RPMI7951 (cell line): Measurements from ENCODE around the gene DDX31. TPM values are rescaled to one million over a fixed set of nuclear protein-coding genes. Genes with fewer than 3 reads are reported as not detected.
A peak's percentile ranks its signal among the peaks of the same experiment; 100 is the strongest.

Experiments
- DNase-seq: peaks from one replicate; pipeline ENCODE4 v3.0.0-alpha.2; 2012; ENCODE audit warnings: low read depth
- total RNA-seq: library from RNA; depleted of rRNA; stranded (reverse); fragments of >200 nt; shearing (Covaris generic); gene quantifications from 2 replicates; pipeline ENCODE4 v1.2.3, GENCODE V29; 2014

Gene DDX31
- total RNA-seq, 1 experiment from 2014 or later = 9.6 TPM

GRCh38 chr9:132673355-132673754, 3.6 kb upstream of the DDX31 start:
- DNase-seq = peak; percentile 53

DNA sequence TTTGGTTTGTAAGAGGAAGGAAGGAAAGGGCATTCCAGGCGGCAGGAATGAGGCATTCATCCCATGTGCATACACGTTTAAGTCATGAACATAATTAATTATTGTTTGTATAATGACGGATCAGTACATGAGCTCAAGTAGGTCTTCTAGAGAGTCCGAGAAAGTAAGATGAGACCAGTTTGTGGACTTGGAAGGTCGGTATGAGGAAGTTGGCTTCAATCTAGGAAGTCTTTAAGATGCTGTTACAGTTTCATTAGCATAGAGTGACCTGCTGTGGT, 2.6 kb upstream of the DDX31 start:
- no peak for DNase-seq

DNA sequence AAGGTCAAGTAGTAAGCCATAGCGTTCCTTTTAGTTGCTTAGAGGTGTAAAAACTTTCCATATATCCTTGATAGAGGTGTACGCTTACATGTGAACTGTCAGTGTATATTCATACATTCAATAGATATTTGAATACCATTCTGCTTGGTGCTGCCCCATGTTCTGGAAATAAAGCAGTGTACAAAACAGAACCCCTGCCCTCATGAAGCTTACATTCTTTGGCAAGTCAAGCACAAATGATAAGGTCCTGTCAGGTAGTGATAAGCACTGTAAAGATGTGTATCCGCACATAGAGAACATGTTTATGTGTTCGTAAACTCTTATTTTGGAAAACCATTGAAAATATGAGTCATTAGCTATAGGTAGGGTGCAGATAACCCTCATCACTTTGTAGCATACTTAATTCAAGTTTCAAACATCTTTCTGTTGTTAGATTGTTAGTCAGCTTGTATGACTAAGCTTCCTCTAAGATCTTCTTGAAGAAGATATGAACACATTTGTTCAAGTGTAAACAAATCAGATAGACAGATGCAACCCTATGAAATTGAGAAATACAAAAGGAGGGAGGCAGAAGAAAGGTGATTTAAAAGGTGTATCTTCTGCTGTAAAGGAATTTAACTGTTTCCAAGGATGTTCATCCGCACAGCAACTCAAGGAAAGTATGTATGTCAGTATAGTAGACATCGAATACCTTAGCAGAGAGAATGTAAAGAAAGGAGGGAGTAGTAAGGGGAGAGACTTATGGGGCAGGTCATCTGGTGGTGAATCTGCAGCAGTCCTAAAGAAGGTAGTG, 2.0 kb upstream of the DDX31 start:
- DNase-seq = no peak

DNA sequence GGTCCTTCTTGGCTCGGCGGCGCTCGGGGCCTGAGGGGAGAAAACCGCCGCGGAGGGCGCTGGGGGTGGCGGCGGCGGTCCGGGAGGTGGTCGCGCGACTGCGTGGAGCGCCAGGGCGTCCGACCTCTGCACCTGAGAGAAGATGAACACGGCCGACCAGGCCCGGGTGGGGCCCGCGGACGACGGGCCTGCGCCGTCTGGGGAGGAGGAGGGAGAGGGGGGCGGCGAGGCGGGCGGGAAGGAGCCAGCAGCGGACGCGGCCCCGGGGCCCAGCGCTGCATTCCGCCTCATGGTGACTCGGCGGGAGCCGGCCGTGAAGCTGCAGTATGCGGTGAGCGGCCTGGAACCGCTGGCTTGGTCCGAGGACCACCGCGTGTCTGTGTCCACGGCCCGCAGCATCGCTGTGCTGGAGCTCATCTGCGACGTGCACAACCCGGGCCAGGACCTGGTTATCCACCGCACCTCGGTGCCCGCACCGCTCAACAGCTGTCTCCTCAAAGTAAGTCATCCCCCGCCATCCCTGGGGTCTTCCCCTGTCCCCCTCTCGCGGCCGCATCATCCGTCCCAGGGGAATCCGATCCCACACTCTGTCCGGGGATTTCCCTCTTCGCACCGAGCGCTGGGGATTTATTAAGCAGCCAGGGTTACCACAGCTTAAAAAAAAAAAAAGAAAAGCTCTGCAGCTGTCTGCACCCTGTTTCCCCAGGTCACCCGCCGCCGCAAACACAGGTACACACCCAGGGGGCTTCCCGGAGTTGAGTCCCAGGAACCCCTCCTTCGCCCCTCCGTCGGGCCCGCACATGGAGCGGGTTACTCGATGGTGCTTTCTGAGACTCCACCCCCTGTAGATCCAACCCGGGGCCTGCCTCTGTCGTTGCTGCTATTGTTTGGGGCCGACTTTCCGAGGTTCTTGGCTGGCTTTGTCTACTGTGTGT, 941 bp upstream of the DDX31 start, which contains the start of gene GTF3C4:
GTF3C4 (plus strand) TSS at position 8 of the 935 bp plus-strand sequence; CDS start at position 143, 135 bp downstream.
- DNase-seq = peak; percentile 31

- peak; percentile 71 for DNase-seq
Measured at GRCh38 chr9:132669319-132669697, 475 bp downstream of the DDX31 start.

GRCh38 chr9:132663851-132664250, 5.9 kb downstream of the DDX31 start:
- no peak for DNase-seq

DNA sequence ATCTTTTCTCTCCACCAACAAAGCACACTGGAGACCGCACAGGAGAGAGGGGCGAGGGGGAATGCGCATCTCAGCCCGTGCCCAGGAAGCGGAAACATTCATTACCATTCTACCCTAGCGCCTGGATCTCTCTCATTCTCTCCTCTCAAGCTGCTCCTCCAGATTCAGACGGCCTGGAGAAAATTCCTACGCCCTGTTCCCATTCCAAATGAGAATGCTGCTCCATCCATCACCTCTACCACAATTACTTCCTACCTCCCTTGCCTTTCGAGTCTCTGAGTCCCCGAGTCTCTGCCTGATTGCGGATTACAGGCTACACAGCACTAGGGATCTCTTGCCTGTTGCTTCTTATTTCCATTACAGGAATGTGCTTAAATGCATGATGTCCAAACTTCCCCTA, 6.7 kb downstream of the DDX31 start:
- DNase-seq = no peak

- DNase-seq = no peak
Measured at GRCh38 chr9:132662152-132662945, 7.4 kb downstream of the DDX31 start.

DNA sequence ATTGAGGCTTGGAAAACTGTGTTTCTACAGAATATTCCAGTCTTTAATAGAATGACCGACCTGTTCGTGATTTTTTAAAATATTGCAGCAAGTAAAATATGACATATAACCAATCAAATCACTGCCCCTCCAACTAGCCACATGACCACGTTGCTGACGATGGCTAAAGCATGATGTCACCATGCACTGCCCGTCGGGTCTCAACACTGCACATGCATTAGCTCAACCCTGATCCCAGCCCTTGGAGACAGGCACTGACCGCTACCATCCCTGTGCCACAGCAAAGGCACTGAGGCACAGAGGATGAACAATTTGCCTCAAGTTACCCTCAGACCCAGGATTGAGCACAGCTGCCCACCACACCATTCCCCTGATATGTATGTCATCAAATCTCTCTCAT, 13.5 kb downstream of the DDX31 start:
- no peak for DNase-seq

- peak; percentile 86 for DNase-seq
Measured at GRCh38 chr9:132651259-132651658, 18.5 kb downstream of the DDX31 start.

DNA sequence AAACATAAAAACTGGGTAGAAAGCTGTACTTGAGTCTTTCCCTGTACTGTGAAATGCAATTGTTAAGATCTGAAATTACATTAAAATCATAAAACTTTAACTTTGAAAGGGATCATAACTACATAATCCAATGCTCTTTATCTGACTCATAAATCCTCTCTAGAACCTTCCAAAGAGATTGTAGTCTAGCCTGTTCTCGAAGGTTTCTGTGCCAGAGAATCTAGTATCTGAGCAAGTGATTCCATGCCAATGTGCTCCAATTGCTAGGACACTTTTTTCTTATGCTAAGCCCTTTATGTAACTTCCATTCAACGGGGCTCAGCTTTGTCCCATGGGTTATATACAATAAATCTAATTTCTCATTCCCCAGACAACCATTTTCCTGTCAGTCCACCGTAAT, 21.1 kb downstream of the DDX31 start:
- DNase-seq = no peak

DNA sequence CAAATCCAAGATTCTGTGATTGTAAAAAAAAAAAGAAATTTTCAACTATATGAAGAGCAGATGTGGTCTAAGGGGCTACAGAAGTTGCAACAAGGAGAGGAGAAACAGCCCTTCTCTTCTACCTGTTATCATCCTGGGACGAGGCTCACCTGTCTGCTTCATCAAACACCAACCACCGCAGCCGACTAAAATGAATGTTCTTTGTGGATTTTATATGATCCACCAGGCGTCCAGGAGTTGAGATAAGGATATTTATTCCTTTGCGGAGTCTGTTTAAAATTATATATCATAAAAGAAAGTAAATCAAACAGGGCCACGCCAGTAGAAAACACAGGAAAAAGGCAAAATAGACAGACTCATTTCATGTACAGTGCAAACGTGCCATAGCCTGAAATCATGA, 21.5 kb downstream of the DDX31 start:
- no peak for DNase-seq

- DNase-seq = peak; percentile 67
Measured at GRCh38 chr9:132647806-132648205, 22.0 kb downstream of the DDX31 start.

- peak; percentile 99 for DNase-seq
Measured at GRCh38 chr9:132647355-132647754, 22.4 kb downstream of the DDX31 start.

DNA sequence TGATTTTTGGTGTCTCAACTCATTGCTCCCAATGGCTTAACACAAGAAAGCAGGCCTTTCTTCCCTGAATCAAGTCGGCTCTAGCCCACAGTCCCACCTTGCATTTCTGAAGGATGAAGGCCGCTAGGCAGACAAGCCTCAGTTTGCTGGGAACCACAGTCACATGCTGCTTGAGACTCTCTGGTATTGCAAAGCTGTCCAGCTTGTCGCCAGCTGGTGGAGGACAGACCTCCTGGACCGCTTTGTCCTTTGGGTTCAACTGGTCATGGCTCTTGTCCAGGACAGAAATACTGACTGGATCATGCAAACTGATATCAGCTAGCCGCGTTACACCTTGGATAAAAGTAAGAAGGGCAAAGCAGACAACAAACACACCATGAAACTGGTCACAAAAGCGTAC, 23.1 kb downstream of the DDX31 start:
- DNase-seq = peak; percentile 80

DNA sequence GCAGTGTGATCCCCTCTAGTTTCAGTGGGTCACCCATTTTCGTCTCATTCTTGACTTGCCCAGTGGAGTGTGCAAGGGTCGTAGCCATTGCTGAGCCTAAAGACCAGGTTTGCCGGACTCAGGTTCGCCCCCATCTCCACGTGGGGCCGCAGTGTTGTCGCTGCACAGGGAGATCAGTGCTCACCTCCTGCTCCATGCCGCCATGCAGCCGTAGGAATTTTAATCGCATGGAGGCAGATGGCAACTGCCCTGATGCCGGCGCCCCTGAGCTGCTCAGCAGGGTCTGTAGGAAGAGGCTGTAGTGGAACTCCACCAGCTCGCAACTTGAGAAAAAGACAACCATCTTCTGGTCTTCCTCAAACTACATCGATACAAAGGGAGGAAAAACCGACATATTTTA, 24.1 kb downstream of the DDX31 start:
- DNase-seq = no peak

GRCh38 chr9:132645306-132645705, 24.5 kb downstream of the DDX31 start:
- no peak for DNase-seq

GRCh38 chr9:132644251-132644650, 25.5 kb downstream of the DDX31 start:
- no peak for DNase-seq

DNA sequence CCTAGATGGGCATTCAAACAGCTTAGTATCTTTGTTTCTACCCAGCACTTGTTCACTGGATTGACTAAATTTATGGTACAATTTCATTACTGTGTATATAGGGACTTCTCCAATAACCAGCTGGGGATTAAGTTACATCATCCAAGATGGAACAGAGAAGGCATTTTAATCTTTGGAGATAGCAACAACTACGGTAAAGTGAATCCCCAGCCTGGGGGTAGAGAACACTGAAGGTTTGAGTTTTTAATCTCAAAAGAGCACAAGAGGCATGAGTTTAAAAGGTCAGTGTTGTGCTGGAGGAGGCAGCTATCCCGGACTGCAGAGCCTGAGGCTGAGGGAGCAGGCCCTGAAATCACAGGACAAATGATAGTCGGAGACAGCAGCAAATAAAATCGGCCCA, 28.6 kb downstream of the DDX31 start:
- DNase-seq = peak; percentile 19

DNA sequence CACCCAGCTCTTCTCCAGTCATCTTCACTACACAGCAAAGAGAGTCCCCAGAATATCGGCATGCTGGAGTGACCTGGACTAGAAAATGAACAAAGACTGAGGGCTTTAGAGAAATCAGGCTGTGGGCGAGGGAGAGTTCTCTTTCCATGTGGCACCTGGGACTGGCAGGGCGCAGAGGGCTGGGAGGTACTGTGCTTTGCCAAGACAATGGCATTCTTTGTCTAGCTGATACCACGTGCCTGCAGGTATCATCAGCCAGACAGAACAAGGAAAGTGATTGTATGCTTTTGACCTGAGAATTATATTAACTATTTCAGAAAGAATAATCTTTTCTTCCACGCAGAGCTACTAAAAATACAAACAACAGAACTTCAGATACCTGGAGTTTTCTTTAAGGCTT, 30.5 kb downstream of the DDX31 start:
- DNase-seq = no peak

- peak; percentile 26 for DNase-seq
Measured at GRCh38 chr9:132638240-132638639, 31.5 kb downstream of the DDX31 start.

- DNase-seq = no peak
Measured at GRCh38 chr9:132637801-132638200, 32.0 kb downstream of the DDX31 start.
